ENCODE measurements around the gene CD83.

- TF ChIP-seq POLR2A (IDR thresholded peaks at IDR 0.05): no peak
- TF ChIP-seq, protein P1, sequence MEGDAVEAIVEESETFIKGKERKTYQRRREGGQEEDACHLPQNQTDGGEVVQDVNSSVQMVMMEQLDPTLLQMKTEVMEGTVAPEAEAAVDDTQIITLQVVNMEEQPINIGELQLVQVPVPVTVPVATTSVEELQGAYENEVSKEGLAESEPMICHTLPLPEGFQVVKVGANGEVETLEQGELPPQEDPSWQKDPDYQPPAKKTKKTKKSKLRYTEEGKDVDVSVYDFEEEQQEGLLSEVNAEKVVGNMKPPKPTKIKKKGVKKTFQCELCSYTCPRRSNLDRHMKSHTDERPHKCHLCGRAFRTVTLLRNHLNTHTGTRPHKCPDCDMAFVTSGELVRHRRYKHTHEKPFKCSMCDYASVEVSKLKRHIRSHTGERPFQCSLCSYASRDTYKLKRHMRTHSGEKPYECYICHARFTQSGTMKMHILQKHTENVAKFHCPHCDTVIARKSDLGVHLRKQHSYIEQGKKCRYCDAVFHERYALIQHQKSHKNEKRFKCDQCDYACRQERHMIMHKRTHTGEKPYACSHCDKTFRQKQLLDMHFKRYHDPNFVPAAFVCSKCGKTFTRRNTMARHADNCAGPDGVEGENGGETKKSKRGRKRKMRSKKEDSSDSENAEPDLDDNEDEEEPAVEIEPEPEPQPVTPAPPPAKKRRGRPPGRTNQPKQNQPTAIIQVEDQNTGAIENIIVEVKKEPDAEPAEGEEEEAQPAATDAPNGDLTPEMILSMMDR (IDR thresholded peaks at IDR 0.05): no peak
Observed at GRCh38 chr6:14138701-14139215, 21.2 kb downstream of the CD83 start.

Data from stomach (tissue), 4 donors.